ENCODE measurements around the gene IRF3.

DNA sequence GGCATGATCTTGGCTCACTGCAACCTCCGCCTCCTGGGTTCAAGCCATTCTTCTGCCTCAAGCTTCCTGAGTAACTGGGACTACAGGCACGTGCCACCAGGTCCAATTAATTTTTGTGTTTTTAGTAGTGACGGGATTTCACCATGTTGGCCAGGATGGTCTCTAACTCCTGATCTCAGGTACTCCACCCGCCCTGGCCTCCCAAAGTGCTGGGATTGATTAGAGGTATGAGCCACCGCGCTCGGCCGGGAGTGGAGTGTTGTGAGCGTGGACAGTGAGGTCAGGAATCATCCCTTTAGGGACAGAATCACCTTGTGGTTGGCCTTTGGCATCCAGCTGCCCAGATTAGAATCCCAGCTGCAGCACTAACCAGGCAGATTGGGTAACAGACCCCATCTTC is 36.0 kb downstream of the IRF3 start:
- TF ChIP-seq CBX3 (IDR thresholded peaks at IDR 0.05; ENCODE audit: borderline replicate concordance, low read depth): no peak
- TF ChIP-seq, protein P1, sequence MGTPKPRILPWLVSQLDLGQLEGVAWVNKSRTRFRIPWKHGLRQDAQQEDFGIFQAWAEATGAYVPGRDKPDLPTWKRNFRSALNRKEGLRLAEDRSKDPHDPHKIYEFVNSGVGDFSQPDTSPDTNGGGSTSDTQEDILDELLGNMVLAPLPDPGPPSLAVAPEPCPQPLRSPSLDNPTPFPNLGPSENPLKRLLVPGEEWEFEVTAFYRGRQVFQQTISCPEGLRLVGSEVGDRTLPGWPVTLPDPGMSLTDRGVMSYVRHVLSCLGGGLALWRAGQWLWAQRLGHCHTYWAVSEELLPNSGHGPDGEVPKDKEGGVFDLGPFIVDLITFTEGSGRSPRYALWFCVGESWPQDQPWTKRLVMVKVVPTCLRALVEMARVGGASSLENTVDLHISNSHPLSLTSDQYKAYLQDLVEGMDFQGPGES (IDR thresholded peaks at IDR 0.05): no peak
- TF ChIP-seq, protein P2, sequence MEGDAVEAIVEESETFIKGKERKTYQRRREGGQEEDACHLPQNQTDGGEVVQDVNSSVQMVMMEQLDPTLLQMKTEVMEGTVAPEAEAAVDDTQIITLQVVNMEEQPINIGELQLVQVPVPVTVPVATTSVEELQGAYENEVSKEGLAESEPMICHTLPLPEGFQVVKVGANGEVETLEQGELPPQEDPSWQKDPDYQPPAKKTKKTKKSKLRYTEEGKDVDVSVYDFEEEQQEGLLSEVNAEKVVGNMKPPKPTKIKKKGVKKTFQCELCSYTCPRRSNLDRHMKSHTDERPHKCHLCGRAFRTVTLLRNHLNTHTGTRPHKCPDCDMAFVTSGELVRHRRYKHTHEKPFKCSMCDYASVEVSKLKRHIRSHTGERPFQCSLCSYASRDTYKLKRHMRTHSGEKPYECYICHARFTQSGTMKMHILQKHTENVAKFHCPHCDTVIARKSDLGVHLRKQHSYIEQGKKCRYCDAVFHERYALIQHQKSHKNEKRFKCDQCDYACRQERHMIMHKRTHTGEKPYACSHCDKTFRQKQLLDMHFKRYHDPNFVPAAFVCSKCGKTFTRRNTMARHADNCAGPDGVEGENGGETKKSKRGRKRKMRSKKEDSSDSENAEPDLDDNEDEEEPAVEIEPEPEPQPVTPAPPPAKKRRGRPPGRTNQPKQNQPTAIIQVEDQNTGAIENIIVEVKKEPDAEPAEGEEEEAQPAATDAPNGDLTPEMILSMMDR (IDR thresholded peaks at IDR 0.05 in 2 of 3, conservative IDR thresholded peaks at IDR 0.05 in 1 of 3; ENCODE audit: control insufficient read depth in 2 of 3, extremely low read depth in 1 of 3, insufficient read depth in 1 of 3, low read depth in 3 of 3, low read length in 3 of 3): no peak
- TF ChIP-seq, protein P3, sequence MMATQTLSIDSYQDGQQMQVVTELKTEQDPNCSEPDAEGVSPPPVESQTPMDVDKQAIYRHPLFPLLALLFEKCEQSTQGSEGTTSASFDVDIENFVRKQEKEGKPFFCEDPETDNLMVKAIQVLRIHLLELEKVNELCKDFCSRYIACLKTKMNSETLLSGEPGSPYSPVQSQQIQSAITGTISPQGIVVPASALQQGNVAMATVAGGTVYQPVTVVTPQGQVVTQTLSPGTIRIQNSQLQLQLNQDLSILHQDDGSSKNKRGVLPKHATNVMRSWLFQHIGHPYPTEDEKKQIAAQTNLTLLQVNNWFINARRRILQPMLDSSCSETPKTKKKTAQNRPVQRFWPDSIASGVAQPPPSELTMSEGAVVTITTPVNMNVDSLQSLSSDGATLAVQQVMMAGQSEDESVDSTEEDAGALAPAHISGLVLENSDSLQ (IDR thresholded peaks at IDR 0.05): no peak
